ENCODE results near the gene FXYD7.

DNA sequence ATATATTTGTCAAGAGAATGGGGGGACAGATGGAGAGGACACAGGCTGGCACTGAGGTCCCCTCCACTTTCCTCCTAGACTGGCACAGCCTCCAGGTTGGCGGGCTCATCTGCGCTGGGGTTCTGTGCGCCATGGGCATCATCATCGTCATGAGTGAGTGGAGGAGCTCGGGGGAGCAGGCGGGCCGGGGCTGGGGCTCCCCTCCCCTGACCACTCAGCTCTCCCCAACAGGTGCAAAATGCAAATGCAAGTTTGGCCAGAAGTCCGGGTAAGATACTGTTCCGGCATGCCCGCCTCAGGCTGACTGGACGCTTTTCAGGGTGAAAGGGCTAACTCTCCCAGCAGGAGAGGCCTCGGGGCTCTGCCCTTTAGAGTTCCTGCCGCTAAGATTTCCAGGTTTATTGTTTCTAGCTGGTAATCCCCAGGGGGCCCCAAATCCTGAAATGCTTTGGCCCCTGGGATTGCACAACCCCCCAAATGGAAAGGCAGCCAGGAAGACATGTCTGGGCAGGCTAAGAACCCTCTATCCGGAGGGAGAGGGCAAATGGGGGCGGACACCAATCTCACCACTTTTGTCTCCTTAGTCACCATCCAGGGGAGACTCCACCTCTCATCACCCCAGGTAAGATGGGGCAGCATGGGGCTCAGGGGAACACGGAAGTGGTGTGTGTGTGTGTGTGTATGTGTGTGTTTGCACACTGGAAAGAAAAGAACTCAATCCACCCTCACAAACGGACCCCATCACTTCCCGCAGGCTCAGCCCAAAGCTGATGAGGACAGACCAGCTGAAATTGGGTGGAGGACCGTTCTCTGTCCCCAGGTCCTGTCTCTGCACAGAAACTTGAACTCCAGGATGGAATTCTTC is 20.1 kb upstream of the FXYD7 start:
- TF ChIP-seq REST (IDR thresholded peaks at IDR 0.05; ENCODE audit: insufficient read depth in 1 of 2, low read depth in 2 of 2, low read length in 2 of 2) (no peak), POLR2AphosphoS5 (IDR thresholded peaks at IDR 0.05; ENCODE audit: low read depth, low read length) (no peak), SIN3A (IDR thresholded peaks at IDR 0.05; ENCODE audit: borderline replicate concordance, insufficient read depth, low read length) (no peak)
